ENCODE results near the gene S100A14.

GRCh38 chr1:153623101-153623500, 7.0 kb upstream of the S100A14 start:
- TF ChIP-seq CTCF (IDR thresholded peaks at IDR 0.05) (no peak), POLR2A (IDR thresholded peaks at IDR 0.05) (no peak)

Data from Peyer's patch (tissue), 4 donors.